Measurements from ENCODE around the gene GP1BB.

The GP1BB gene

GRCh38 chr22:19772673-19773469 lies 49.5 kb downstream of the GP1BB start:
- Histone ChIP-seq H2AFZ (ENCODE audit: low read depth, low read length) (no peak overlapping the region), H3K9ac (ENCODE audit: low read depth, low read length) (no peak overlapping the region), H4K20me1 (ENCODE audit: insufficient read depth, low read length) (peaks cover 49% of the 10 kb centered on the region), H3K4me3 (ENCODE audit: low read depth in 1 of 2, low read length in 2 of 2) (no peak overlapping the region), H3K36me3 (ENCODE audit: insufficient read depth, low read length) (no peaks in the 10 kb centered on the region), H3K27ac (ENCODE audit: low read length) (no peak overlapping the region), H3K4me2 (ENCODE audit: insufficient read depth, low read length) (no peak overlapping the region), H3K9me3 (ENCODE audit: insufficient read depth, low read length, severe bottlenecking) (no peaks in the 10 kb centered on the region), H3K79me2 (ENCODE audit: insufficient read depth, low read length) (peaks cover 47% of the 10 kb centered on the region), H3K4me1 (ENCODE audit: insufficient read depth, low read length) (peaks cover 4% of the 10 kb centered on the region; the same call in 1 of the 2 replicates), H3K27me3 (ENCODE audit: insufficient read depth, low read length, poor library complexity) (no peaks in the 10 kb centered on the region)
- TF ChIP-seq CTCF (IDR thresholded peaks at IDR 0.05; ENCODE audit: borderline replicate concordance, extremely low read depth, low read length, poor library complexity, severe bottlenecking) (no peak), EZH2 (IDR thresholded peaks at IDR 0.05; ENCODE audit: borderline replicate concordance, low read depth, low read length, severe bottlenecking) (no peak)
- no peak for DNase-seq
- no peak for ATAC-seq (ENCODE audit: insufficient read depth, low read depth)

GRCh38 chr22:19773470-19774040 lies 50.2 kb downstream of the GP1BB start:
- Histone ChIP-seq H3K9ac (ENCODE audit: low read depth, low read length) (no peak overlapping the region), H3K36me3 (ENCODE audit: insufficient read depth, low read length) (no peaks in the 10 kb centered on the region), H3K27me3 (ENCODE audit: insufficient read depth, low read length, poor library complexity) (no peaks in the 10 kb centered on the region), H2AFZ (ENCODE audit: low read depth, low read length) (no peak overlapping the region), H3K4me1 (ENCODE audit: insufficient read depth, low read length) (peaks cover 4% of the 10 kb centered on the region; the same call in 1 of the 2 replicates), H4K20me1 (ENCODE audit: insufficient read depth, low read length) (peaks cover 46% of the 10 kb centered on the region), H3K4me2 (ENCODE audit: insufficient read depth, low read length) (no peak overlapping the region), H3K9me3 (ENCODE audit: insufficient read depth, low read length, severe bottlenecking) (no peaks in the 10 kb centered on the region), H3K4me3 (ENCODE audit: low read depth in 1 of 2, low read length in 2 of 2) (no peak overlapping the region), H3K79me2 (ENCODE audit: insufficient read depth, low read length) (peaks cover 44% of the 10 kb centered on the region), H3K27ac (ENCODE audit: low read length) (no peak overlapping the region)
- TF ChIP-seq CTCF (IDR thresholded peaks at IDR 0.05; ENCODE audit: borderline replicate concordance, extremely low read depth, low read length, poor library complexity, severe bottlenecking) (no peak), EZH2 (IDR thresholded peaks at IDR 0.05; ENCODE audit: borderline replicate concordance, low read depth, low read length, severe bottlenecking) (no peak)
- no peak for DNase-seq
- no peak for ATAC-seq (ENCODE audit: insufficient read depth, low read depth)

Measured in DND-41 (cell line).